HCT116 (cell line): ENCODE measurements around the gene KRTAP6-1. TPM values are rescaled to one million over a fixed set of nuclear protein-coding genes. Genes with fewer than 3 reads are reported as not detected.

ENCODE experiments used
- ATAC-seq: fragments of 200-7000 bp; cut with Tn5 transposase; 2 replicates; pipeline ENCODE4 v1.9.1; 2020; ENCODE audit warnings: mild to moderate bottlenecking, moderate library complexity
- BruUV-seq: library from RNA; stranded (reverse); fragments of 400-500 nt; replicated peaks from 2 replicates; lab custom pipeline; 2021; lab: Mats Ljungman, UMichigan
- CTCF ChIA-PET: fragments of 300-600 bp; sonication (Branson Sonifier 250); formaldehyde crosslinking; loops from one replicate; lab custom pipeline; 2021; ENCODE audit warnings: antibody characterized with exemption; lab: Charles Lee
- POLR2A ChIA-PET: fragments of 300-600, 350-600 bp; sonication (Branson Sonifier 250); formaldehyde crosslinking; loops from one replicate; lab custom pipeline; 2021; ENCODE audit warnings: antibody characterized with exemption; lab: Charles Lee
- RAD21 ChIA-PET, 2 experiments: fragments of 300-600 bp; sonication (Branson Sonifier 250); formaldehyde crosslinking; loops; one replicate each; lab custom pipeline; 2023; ENCODE audit warnings: low total read pairs in 2 of 2; ENCODE audit not compliant: uncharacterized antibody in 2 of 2, unreplicated experiment in 2 of 2, low non-redundant PET in 1 of 2; lab: Charles Lee
- DNase-seq: peaks from one replicate; pipeline ENCODE4 v3.0.0-alpha.2; 2010; ENCODE audit warnings: low read depth, low spot score
- H2AFZ ChIP-seq: fragments of 200-600 bp; shearing (Covaris generic), sonication (generic); 2 replicates; pipeline ENCODE4 v1.6.1; 2017; ENCODE audit warnings: low read depth, mixed run types, mixed read lengths, antibody characterized with exemption, low read length; ENCODE audit not compliant: poor library complexity, severe bottlenecking
- H3K27ac ChIP-seq: 2 replicates; pipeline ENCODE4 v1.5.1; 2012; ENCODE audit warnings: low read depth, low read length
- H3K27me3 ChIP-seq: fragments of 200-600 bp; sonication (generic); 2 replicates; pipeline ENCODE4 v1.6.1; 2016; ENCODE audit warnings: mixed run types, low read length, mixed read lengths; ENCODE audit not compliant: insufficient read depth
- H3K36me3 ChIP-seq, 2 experiments: fragments of 200-500 bp in 1 of 2; fragments of 200-600 bp in 1 of 2; sonication (Bioruptor generic) in 1 of 2; sonication (generic) in 1 of 2; 2 replicates each; pipeline versions ENCODE4 v1.5.1 to v1.6.1; 2014 to 2016; ENCODE audit warnings: low read length in 2 of 2, inconsistent platforms in 1 of 2, mixed read lengths in 1 of 2, mixed run types in 1 of 2; ENCODE audit not compliant: insufficient read depth in 2 of 2, control insufficient read depth in 1 of 2
- H3K4me1 ChIP-seq, 2 experiments: fragments of 200-600 bp in 1 of 2; sonication (generic) in 1 of 2; 2 replicates each; pipeline versions ENCODE4 v1.5.1 to v1.6.1; 2012 to 2017; ENCODE audit warnings: low read length in 2 of 2, inconsistent platforms in 1 of 2, mild to moderate bottlenecking in 1 of 2, mixed read lengths in 1 of 2, mixed run types in 1 of 2, moderate library complexity in 1 of 2; ENCODE audit not compliant: insufficient read depth in 2 of 2, control insufficient read depth in 1 of 2
- H3K4me2 ChIP-seq: fragments of 200-600 bp; sonication (generic); 2 replicates; pipeline ENCODE4 v1.6.1; 2017; ENCODE audit warnings: mixed run types, low read length, mixed read lengths
- H3K4me3 ChIP-seq, 2 experiments: fragments of 200-600 bp in 1 of 2; sonication (generic) in 1 of 2; replicated peaks in 1 of 2; 2 replicates each; pipeline ENCODE4 v1.5.1; 2011 to 2016; ENCODE audit warnings: low read length in 2 of 2, control low read depth in 1 of 2, low read depth in 1 of 2, mild to moderate bottlenecking in 1 of 2, mixed read lengths in 1 of 2, mixed run types in 1 of 2
- H3K79me2 ChIP-seq: fragments of 200-600 bp; sonication (generic); 2 replicates; pipeline ENCODE4 v1.6.1; 2017; ENCODE audit warnings: mild to moderate bottlenecking, mixed run types, low read length, moderate library complexity, mixed read lengths; ENCODE audit not compliant: insufficient read depth
- H3K9ac ChIP-seq: fragments of 200-600 bp; sonication (generic); 2 replicates; pipeline ENCODE4 v1.6.1; 2016; ENCODE audit warnings: low read length, mixed read lengths
- H3K9me2 ChIP-seq: fragments of 200-600 bp; sonication (generic), shearing (Covaris generic); 2 replicates; pipeline ENCODE4 v1.6.1; 2017; ENCODE audit warnings: mixed run types, mild to moderate bottlenecking, moderate library complexity; ENCODE audit not compliant: insufficient read depth
- H3K9me3 ChIP-seq, 2 experiments: fragments of 200-500 bp in 1 of 2; fragments of 200-600 bp in 1 of 2; sonication (Bioruptor generic) in 1 of 2; sonication (generic) in 1 of 2; 2 replicates each; pipeline ENCODE4 v1.6.1; 2014 to 2017; ENCODE audit warnings: low read length in 2 of 2, mixed read lengths in 2 of 2, inconsistent platforms in 1 of 2, low read depth in 1 of 2, mild to moderate bottlenecking in 1 of 2, mixed run types in 1 of 2, moderate library complexity in 1 of 2; ENCODE audit not compliant: control insufficient read depth in 1 of 2, insufficient read depth in 1 of 2
- H4K20me1 ChIP-seq: fragments of 200-600 bp; sonication (generic), shearing (Covaris generic); 2 replicates; pipeline ENCODE4 v1.6.1; 2017; ENCODE audit warnings: mixed run types, mild to moderate bottlenecking, moderate library complexity; ENCODE audit not compliant: insufficient read depth
- EZH2 ChIP-seq: fragments of 200-600 bp; sonication (generic); IDR thresholded peaks from 2 replicates; pipeline ENCODE4 v1.6.1; 2017; ENCODE audit warnings: antibody characterized with exemption, mixed run types
- EZH2phosphoT487 ChIP-seq: fragments of 200-600 bp; IDR thresholded peaks from 2 replicates; pipeline ENCODE4 v1.6.1; 2018; ENCODE audit warnings: antibody characterized with exemption, borderline replicate concordance
- FOSL1 ChIP-seq: IDR thresholded peaks from 2 replicates; pipeline ENCODE4 v1.6.1; 2012; ENCODE audit warnings: low read depth
- JUND ChIP-seq: IDR thresholded peaks from 2 replicates; pipeline ENCODE4 v1.6.1; 2012
- SIN3A ChIP-seq: IDR thresholded peaks from 2 replicates; pipeline ENCODE4 v1.6.1; 2012; ENCODE audit warnings: low read depth
- SP1 ChIP-seq: IDR thresholded peaks from 2 replicates; pipeline ENCODE4 v1.6.1; 2012; ENCODE audit warnings: low read depth
- SRF ChIP-seq: IDR thresholded peaks from 2 replicates; pipeline ENCODE4 v1.6.1; 2012; ENCODE audit warnings: low read depth
- TCF7L2 ChIP-seq: IDR thresholded peaks from 2 replicates; pipeline ENCODE4 v1.7.0; 2011; ENCODE audit warnings: borderline replicate concordance, inconsistent platforms; ENCODE audit not compliant: insufficient read depth, insufficient read length; ENCODE audit errors: extremely low read depth
- ZFX ChIP-seq: fragments of 450-650 bp; IDR thresholded peaks from 2 replicates; pipeline ENCODE4 v1.6.1; 2017
- ZNF274 ChIP-seq: fragments of 200-500 bp; sonication (Bioruptor generic); IDR thresholded peaks from 2 replicates; pipeline ENCODE4 v1.6.1; 2014; ENCODE audit warnings: mild to moderate bottlenecking, low read depth, low read length, inconsistent platforms
- intact Hi-C: fragments of 100-400 bp; cut with micrococcal nuclease; formaldehyde crosslinking; loops from 2 replicates; pipeline ENCODE4 v1.10.0; 2022
- total RNA-seq: library from RNA; stranded (reverse); gene quantifications from one replicate; pipeline ENCODE4 v1.2.1, GENCODE V29; 2021; ENCODE audit not compliant: unreplicated experiment
- TF ChIP-seq, protein P1 (sequence below): IDR thresholded peaks from 2 replicates; pipeline ENCODE4 v1.6.1; 2012
- TF ChIP-seq, protein P2 (sequence below): IDR thresholded peaks from 2 replicates; pipeline ENCODE4 v1.6.1; 2011; ENCODE audit warnings: mild to moderate bottlenecking, low read length, moderate library complexity; ENCODE audit not compliant: insufficient replicate concordance; ENCODE audit errors: extremely low read depth
- TF ChIP-seq, protein P3 (sequence below), 3 experiments: fragments of 200-600 bp in 1 of 3; sonication (generic) in 1 of 3; IDR thresholded peaks in 2 of 3; conservative IDR thresholded peaks in 1 of 3; 2 replicates each; pipeline ENCODE4 v1.5.1; 2012 to 2017; ENCODE audit warnings: low read depth in 2 of 3, low read length in 2 of 3, antibody characterized with exemption in 1 of 3, borderline replicate concordance in 1 of 3, control low read depth in 1 of 3, mild to moderate bottlenecking in 1 of 3, mixed read lengths in 1 of 3, mixed run types in 1 of 3, moderate library complexity in 1 of 3; ENCODE audit not compliant: insufficient read depth in 1 of 3

Gene KRTAP6-1
- total RNA-seq, 1 experiment from 2014 or later, result not detected

DNA sequence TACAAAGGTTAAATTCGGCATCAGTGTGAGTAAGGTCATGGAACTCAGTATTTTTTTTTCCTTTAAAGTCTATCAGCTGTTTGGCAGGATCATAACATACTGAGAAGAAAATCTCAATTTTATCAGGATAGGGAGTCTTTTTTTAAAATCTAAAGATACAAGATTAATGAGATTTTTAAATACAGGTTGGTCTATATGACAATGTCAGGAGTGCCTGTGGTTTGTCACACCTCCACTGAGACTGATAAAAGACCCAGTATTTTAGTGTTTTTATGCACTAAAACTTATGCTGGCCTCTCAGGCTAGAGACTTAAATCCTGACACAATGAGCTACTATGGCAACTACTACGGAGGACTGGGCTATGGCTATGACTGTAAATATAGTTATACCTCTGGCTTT is 28.8 kb upstream of the KRTAP6-1 start, which contains the start of gene KRTAP20-3:
TSS of gene KRTAP20-3 (plus strand) at position 301 of the 400 bp plus-strand sequence.
- ChIA-PET CTCF (no interaction called here), POLR2A (no interaction called here), RAD21 (no interaction called here)
- ATAC-seq (no peak), DNase-seq (no peak)
- H3K79me2 ChIP-seq, result no peaks in the 10 kb centered on the region
- no peaks in the 10 kb centered on the region for H4K20me1 ChIP-seq
- H3K4me2 ChIP-seq, result no peak within 1 kb of the TSS
- no peak within 1 kb of the TSS for H2AFZ ChIP-seq
- intact Hi-C loops, result no loop called here
- no peaks in the 10 kb centered on the region for H3K27me3 ChIP-seq
- H3K9me3 ChIP-seq, result peaks cover 12 to 16% of the 10 kb centered on the region in 2 experiments; a peak in 2 of 4 replicates
- H3K27ac ChIP-seq, result no peak within 1 kb of the TSS
- H3K9ac ChIP-seq, result no peak within 1 kb of the TSS
- no peak for TF ChIP-seq TCF7L2
- no peak for TF ChIP-seq SP1
- no peak for TF ChIP-seq EZH2phosphoT487
- TF ChIP-seq, protein P1, sequence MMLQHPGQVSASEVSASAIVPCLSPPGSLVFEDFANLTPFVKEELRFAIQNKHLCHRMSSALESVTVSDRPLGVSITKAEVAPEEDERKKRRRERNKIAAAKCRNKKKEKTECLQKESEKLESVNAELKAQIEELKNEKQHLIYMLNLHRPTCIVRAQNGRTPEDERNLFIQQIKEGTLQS, result no peak
- TF ChIP-seq, protein P2, sequence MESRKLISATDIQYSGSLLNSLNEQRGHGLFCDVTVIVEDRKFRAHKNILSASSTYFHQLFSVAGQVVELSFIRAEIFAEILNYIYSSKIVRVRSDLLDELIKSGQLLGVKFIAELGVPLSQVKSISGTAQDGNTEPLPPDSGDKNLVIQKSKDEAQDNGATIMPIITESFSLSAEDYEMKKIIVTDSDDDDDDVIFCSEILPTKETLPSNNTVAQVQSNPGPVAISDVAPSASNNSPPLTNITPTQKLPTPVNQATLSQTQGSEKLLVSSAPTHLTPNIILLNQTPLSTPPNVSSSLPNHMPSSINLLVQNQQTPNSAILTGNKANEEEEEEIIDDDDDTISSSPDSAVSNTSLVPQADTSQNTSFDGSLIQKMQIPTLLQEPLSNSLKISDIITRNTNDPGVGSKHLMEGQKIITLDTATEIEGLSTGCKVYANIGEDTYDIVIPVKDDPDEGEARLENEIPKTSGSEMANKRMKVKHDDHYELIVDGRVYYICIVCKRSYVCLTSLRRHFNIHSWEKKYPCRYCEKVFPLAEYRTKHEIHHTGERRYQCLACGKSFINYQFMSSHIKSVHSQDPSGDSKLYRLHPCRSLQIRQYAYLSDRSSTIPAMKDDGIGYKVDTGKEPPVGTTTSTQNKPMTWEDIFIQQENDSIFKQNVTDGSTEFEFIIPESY, result no peak
- TF ChIP-seq ZFX, result no peak
- TF ChIP-seq SRF, result no peak
- TF ChIP-seq JUND, result no peak
- TF ChIP-seq ZNF274, result no peak
- TF ChIP-seq EZH2, result no peak
- no peak for TF ChIP-seq FOSL1
- TF ChIP-seq SIN3A, result no peak
- TF ChIP-seq, protein P3, sequence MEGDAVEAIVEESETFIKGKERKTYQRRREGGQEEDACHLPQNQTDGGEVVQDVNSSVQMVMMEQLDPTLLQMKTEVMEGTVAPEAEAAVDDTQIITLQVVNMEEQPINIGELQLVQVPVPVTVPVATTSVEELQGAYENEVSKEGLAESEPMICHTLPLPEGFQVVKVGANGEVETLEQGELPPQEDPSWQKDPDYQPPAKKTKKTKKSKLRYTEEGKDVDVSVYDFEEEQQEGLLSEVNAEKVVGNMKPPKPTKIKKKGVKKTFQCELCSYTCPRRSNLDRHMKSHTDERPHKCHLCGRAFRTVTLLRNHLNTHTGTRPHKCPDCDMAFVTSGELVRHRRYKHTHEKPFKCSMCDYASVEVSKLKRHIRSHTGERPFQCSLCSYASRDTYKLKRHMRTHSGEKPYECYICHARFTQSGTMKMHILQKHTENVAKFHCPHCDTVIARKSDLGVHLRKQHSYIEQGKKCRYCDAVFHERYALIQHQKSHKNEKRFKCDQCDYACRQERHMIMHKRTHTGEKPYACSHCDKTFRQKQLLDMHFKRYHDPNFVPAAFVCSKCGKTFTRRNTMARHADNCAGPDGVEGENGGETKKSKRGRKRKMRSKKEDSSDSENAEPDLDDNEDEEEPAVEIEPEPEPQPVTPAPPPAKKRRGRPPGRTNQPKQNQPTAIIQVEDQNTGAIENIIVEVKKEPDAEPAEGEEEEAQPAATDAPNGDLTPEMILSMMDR (IDR thresholded peaks at IDR 0.05 in 2 of 3, conservative IDR thresholded peaks at IDR 0.05 in 1 of 3; ENCODE audit: borderline replicate concordance in 1 of 3, insufficient read depth in 1 of 3, low read depth in 2 of 3, low read length in 2 of 3), result no peak
- BruUV-seq, result no TSS peak
- H3K4me1 ChIP-seq, result no peaks in the 10 kb centered on the region
- no peak within 1 kb of the TSS for H3K4me3 ChIP-seq
- H3K36me3 ChIP-seq, result no peaks in the 10 kb centered on the region
- H3K9me2 ChIP-seq, result no peaks in the 10 kb centered on the region
